ENCODE measurements around the gene APOA4. TPM values are rescaled to one million over a fixed set of nuclear protein-coding genes. Genes with fewer than 3 reads are reported as not detected.

The APOA4 gene
- total and polyA plus RNA-seq, 2 of the 13 experiments (the other 11 are each of a cell fraction or from before 2014, with no cell fraction given), result 3.8 to 7.2 TPM

DNA sequence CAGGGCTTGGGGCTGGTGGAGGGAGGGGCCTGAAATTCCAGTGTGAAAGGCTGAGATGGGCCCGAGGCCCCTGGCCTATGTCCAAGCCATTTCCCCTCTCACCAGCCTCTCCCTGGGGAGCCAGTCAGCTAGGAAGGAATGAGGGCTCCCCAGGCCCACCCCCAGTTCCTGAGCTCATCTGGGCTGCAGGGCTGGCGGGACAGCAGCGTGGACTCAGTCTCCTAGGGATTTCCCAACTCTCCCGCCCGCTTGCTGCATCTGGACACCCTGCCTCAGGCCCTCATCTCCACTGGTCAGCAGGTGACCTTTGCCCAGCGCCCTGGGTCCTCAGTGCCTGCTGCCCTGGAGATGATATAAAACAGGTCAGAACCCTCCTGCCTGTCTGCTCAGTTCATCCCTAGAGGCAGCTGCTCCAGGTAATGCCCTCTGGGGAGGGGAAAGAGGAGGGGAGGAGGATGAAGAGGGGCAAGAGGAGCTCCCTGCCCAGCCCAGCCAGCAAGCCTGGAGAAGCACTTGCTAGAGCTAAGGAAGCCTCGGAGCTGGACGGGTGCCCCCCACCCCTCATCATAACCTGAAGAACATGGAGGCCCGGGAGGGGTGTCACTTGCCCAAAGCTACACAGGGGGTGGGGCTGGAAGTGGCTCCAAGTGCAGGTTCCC lies 6.5 kb upstream of the APOA4 start, which contains the start of gene APOC3 (continued):
- TF ChIP-seq MED8 (CRISPR knock-in tag; IDR thresholded peaks at IDR 0.05; ENCODE audit: insufficient replicate concordance), result peak; percentile 90
- no peak for TF ChIP-seq ZNF577 (CRISPR knock-in tag; IDR thresholded peaks at IDR 0.05; ENCODE audit: borderline replicate concordance, low read depth)
- no peak for TF ChIP-seq CC2D1A (CRISPR knock-in tag; IDR thresholded peaks at IDR 0.05)
- no peak for TF ChIP-seq ZNF720 (CRISPR knock-in tag; IDR thresholded peaks at IDR 0.05)
- TF ChIP-seq HCFC1 (IDR thresholded peaks at IDR 0.05; ENCODE audit: low read depth, low read length), result no peak
- peak; percentile 70; the same call in 1 of the 2 replicates for TF ChIP-seq MYC (CRISPR knock-in tag; IDR thresholded peaks at IDR 0.05; ENCODE audit: borderline replicate concordance)
- peak; percentile 92; the same call in 1 of the 2 replicates for TF ChIP-seq TFAP4 (IDR thresholded peaks at IDR 0.05; ENCODE audit: borderline replicate concordance, low read depth)
- TF ChIP-seq THYN1 (CRISPR knock-in tag; IDR thresholded peaks at IDR 0.05; ENCODE audit: borderline replicate concordance, low read depth), result no peak
- TF ChIP-seq, protein P1, sequence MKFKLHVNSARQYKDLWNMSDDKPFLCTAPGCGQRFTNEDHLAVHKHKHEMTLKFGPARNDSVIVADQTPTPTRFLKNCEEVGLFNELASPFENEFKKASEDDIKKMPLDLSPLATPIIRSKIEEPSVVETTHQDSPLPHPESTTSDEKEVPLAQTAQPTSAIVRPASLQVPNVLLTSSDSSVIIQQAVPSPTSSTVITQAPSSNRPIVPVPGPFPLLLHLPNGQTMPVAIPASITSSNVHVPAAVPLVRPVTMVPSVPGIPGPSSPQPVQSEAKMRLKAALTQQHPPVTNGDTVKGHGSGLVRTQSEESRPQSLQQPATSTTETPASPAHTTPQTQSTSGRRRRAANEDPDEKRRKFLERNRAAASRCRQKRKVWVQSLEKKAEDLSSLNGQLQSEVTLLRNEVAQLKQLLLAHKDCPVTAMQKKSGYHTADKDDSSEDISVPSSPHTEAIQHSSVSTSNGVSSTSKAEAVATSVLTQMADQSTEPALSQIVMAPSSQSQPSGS (CRISPR knock-in tag; IDR thresholded peaks at IDR 0.05), result peak; percentile 73
- TF ChIP-seq, protein P2, sequence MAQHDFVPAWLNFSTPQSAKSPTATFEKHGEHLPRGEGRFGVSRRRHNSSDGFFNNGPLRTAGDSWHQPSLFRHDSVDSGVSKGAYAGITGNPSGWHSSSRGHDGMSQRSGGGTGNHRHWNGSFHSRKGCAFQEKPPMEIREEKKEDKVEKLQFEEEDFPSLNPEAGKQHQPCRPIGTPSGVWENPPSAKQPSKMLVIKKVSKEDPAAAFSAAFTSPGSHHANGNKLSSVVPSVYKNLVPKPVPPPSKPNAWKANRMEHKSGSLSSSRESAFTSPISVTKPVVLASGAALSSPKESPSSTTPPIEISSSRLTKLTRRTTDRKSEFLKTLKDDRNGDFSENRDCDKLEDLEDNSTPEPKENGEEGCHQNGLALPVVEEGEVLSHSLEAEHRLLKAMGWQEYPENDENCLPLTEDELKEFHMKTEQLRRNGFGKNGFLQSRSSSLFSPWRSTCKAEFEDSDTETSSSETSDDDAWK (CRISPR knock-in tag; IDR thresholded peaks at IDR 0.05), result no peak
- TF ChIP-seq SIX4 (CRISPR knock-in tag; IDR thresholded peaks at IDR 0.05), result no peak
- TF ChIP-seq TP53 (CRISPR knock-in tag; conservative IDR thresholded peaks at IDR 0.05), result 0 out of 2 replicates have a peak, but pooled peaks have one; percentile 14
- peak; percentile 55; the same call in 1 of the 2 replicates for TF ChIP-seq MEF2D (CRISPR knock-in tag; IDR thresholded peaks at IDR 0.05)
- no peak for TF ChIP-seq CBX1 (IDR thresholded peaks at IDR 0.05; ENCODE audit: low read depth)
- TF ChIP-seq RFX5 (IDR thresholded peaks at IDR 0.05; ENCODE audit: low read depth, low read length), result no peak
- TF ChIP-seq ZBTB43 (CRISPR knock-in tag; conservative IDR thresholded peaks at IDR 0.05), result no peak; the same call in 1 of the 2 replicates
- TF ChIP-seq ZNF205 (CRISPR knock-in tag; IDR thresholded peaks at IDR 0.05), result no peak
- TF ChIP-seq SATB2 (CRISPR knock-in tag; IDR thresholded peaks at IDR 0.05), result no peak
- 0 out of 2 replicates have a peak, but pooled peaks have one; percentile 10 for TF ChIP-seq ARID3A (IDR thresholded peaks at IDR 0.05; ENCODE audit: low read depth, low read length)
- TF ChIP-seq FOXM1 (CRISPR knock-in tag; IDR thresholded peaks at IDR 0.05), result no peak
- TF ChIP-seq ZNF136 (CRISPR knock-in tag; IDR thresholded peaks at IDR 0.05; ENCODE audit: low read depth), result no peak

Data from HepG2 (cell line).